ENCODE results near the gene SBDS.

SBDS gene

DNA sequence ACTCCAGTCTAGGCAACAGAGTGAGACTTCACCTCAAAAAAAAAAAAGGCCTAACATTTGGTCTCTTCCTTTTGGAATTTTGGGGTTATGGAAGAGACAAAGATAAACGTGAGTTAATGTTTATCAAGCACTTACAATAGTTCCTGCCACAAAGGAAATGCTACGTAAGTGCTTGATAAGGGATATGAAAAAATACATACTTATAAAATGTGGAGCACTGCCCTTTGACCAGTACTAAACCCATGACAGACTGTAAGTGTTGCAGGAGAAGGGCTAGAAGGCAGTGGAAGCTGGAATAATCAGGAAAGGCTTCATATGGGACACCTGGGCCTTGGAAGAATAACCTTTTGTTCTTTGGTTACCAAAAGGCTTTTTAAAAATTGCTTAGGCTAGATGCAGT, 48.8 kb downstream of the SBDS start:
- no peak for DNase-seq (ENCODE audit: low read depth, low spot score)

GRCh38 chr7:66939325-66939724, 56.1 kb downstream of the SBDS start:
- DNase-seq (ENCODE audit: low read depth, low spot score): no peak

GRCh38 chr7:66937940-66938339, 57.4 kb downstream of the SBDS start:
- DNase-seq (ENCODE audit: low read depth, low spot score): no peak
